SU-DHL-6 (cell line): Measurements from ENCODE around the gene CHGA.

Experiments
- CTCF ChIP-seq: fragments of 200-600 bp; sonication (generic); IDR thresholded peaks from one replicate; pipeline ENCODE4 v1.5.1; 2017; ENCODE audit warnings: antibody characterized with exemption, mild to moderate bottlenecking, low read length, moderate library complexity; ENCODE audit not compliant: insufficient read depth, poor library complexity, severe bottlenecking
- EZH2phosphoT487 ChIP-seq: fragments of 200-600 bp; sonication (generic), shearing (Covaris generic); conservative IDR thresholded peaks from 2 replicates; pipeline ENCODE4 v1.6.1; 2018; ENCODE audit warnings: mild to moderate bottlenecking, antibody characterized with exemption, low read length, moderate library complexity, mixed read lengths

- TF ChIP-seq CTCF: no peak
- TF ChIP-seq EZH2phosphoT487: no peak
These were observed 47.3 kb downstream of the CHGA start for GRCh38 chr14:92970271-92970670.
